Dendritic cell treated with granulocyte-macrophage colony-stimulating factor and Interleukin-4, amounts not matched to agents 40 ng/mL and 50 ng/mL, for 4 days (primary cell): ENCODE data around the gene MRPL21.
A peak's percentile ranks its signal among the peaks of the same experiment; 100 is the strongest.

Source experiments
- H3K27ac Mint-ChIP-seq: one replicate; pipeline ENCODE4 v1.8.0; 2022; ENCODE audit warnings: mild to moderate bottlenecking, mixed read lengths
- H3K27me3 Mint-ChIP-seq: one replicate; pipeline ENCODE4 v1.8.0; 2022; ENCODE audit warnings: mild to moderate bottlenecking, mixed read lengths
- H3K36me3 Mint-ChIP-seq: one replicate; pipeline ENCODE4 v1.8.0; 2022; ENCODE audit warnings: low read depth, mixed read lengths
- H3K4me1 Mint-ChIP-seq: one replicate; pipeline ENCODE4 v1.8.0; 2022; ENCODE audit warnings: low read depth, mixed read lengths
- H3K4me3 Mint-ChIP-seq: one replicate; pipeline ENCODE4 v1.8.0; 2022; ENCODE audit warnings: mild to moderate bottlenecking, moderate library complexity, mixed read lengths
- H3K9me3 Mint-ChIP-seq: one replicate; pipeline ENCODE4 v1.8.0; 2022; ENCODE audit warnings: mixed read lengths
- intact Hi-C: fragments of 100-400 bp; cut with micrococcal nuclease; formaldehyde crosslinking; loops from one replicate; pipeline ENCODE4 v1.15.0; 2022

The MRPL21 gene

GRCh38 chr11:68903288-68904247 lies at the start of gene MRPL21, which contains the start of gene IGHMBP2:
Gene MRPL21 (minus strand): TSS chr11:68903832. CDS start chr11:68903810, 22 bp downstream.
Gene IGHMBP2 (plus strand): TSS chr11:68903891. CDS start chr11:68903953, 62 bp downstream.
- Mint-ChIP-seq H3K4me3 (peak within 1 kb of the TSS; percentile 90), H3K36me3 (peaks cover 68% of the 10 kb centered on the region), H3K27ac (peak within 1 kb of the TSS; percentile 88), H3K9me3 (no peaks in the 10 kb centered on the region), H3K4me1 (peaks cover 33% of the 10 kb centered on the region), H3K27me3 (no peaks in the 10 kb centered on the region)
- intact Hi-C loops: loop anchor here (10.0 kb wide), 1 partner anchor 181 kb away; no protein-coding TSS in a partner anchor

DNA sequence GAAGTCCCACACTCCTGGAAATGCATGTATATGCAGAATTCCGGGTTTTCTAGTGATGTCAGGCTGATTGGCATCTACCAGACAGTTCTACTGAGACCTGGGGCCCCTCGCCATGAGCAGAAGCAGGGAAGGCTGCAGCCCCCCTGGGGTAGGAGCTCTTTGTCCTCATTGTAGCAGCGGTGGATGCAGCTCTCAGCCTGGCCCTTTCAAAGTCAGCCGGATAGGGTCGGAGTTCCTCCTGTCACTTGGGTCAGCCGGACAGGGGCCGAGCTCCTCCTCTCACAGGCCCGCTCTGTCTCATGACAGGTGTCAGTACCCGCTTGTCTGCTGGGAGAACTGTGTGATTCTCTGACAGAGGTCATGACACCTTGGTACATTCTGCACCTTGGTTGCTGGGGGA lies 47.1 kb upstream of the MRPL21 start:
- Mint-ChIP-seq H3K27ac (no peak overlapping the region), H3K36me3 (no peaks in the 10 kb centered on the region), H3K4me3 (no peak overlapping the region), H3K9me3 (no peaks in the 10 kb centered on the region), H3K27me3 (peaks cover 26% of the 10 kb centered on the region), H3K4me1 (peaks cover 39% of the 10 kb centered on the region)
- intact Hi-C loops: no loop called here

DNA sequence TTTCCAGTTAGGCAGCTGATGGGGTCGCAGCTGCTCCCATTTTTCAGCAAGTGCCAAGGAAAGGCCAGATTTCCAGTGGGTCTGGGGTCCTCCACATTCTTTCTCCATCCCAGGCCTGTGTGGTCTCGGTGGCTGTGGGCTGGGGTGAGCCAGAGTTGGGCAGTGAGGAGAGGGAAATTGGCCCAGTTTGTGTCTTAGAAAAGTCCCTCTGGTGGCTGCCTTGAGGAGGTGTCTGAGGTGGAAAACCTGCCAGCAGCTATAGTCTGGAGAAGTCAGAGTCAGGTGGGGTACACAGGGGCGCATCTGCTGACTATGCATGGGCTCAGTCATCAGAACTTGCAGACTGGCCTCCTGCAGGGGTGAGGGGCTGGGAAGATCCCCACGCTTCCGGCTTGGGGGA lies 46.6 kb upstream of the MRPL21 start:
- H3K36me3 Mint-ChIP-seq: no peaks in the 10 kb centered on the region
- H3K9me3 Mint-ChIP-seq: no peaks in the 10 kb centered on the region
- H3K4me1 Mint-ChIP-seq: peaks cover 38% of the 10 kb centered on the region
- H3K27ac Mint-ChIP-seq: no peak overlapping the region
- no peak overlapping the region for H3K4me3 Mint-ChIP-seq
- intact Hi-C loops: no loop called here
- peaks cover 26% of the 10 kb centered on the region for H3K27me3 Mint-ChIP-seq

GRCh38 chr11:68948935-68949334 lies 45.3 kb upstream of the MRPL21 start:
- Mint-ChIP-seq H3K9me3 (no peaks in the 10 kb centered on the region), H3K4me1 (peaks cover 34% of the 10 kb centered on the region), H3K4me3 (no peak overlapping the region), H3K27ac (no peak overlapping the region), H3K36me3 (no peaks in the 10 kb centered on the region), H3K27me3 (peaks cover 17% of the 10 kb centered on the region)
- intact Hi-C loops: no loop called here

- Mint-ChIP-seq H3K4me1 (peaks cover 38% of the 10 kb centered on the region), H3K27ac (no peak overlapping the region), H3K36me3 (no peaks in the 10 kb centered on the region), H3K27me3 (peaks cover 16% of the 10 kb centered on the region), H3K4me3 (no peak overlapping the region), H3K9me3 (no peaks in the 10 kb centered on the region)
- intact Hi-C loops: no loop called here
These were observed 44.9 kb upstream of the MRPL21 start for GRCh38 chr11:68948496-68948895.

- no peaks in the 10 kb centered on the region for H3K9me3 Mint-ChIP-seq
- peaks cover 52% of the 10 kb centered on the region for H3K4me1 Mint-ChIP-seq
- H3K27me3 Mint-ChIP-seq: peaks cover 16% of the 10 kb centered on the region
- H3K27ac Mint-ChIP-seq: peak overlapping the region; percentile 28
- intact Hi-C loops: no loop called here
- H3K4me3 Mint-ChIP-seq: no peak overlapping the region
- peaks cover 2% of the 10 kb centered on the region for H3K36me3 Mint-ChIP-seq
These were observed 43.5 kb upstream of the MRPL21 start for GRCh38 chr11:68947151-68947550.

GRCh38 chr11:68946416-68947090 lies 42.9 kb upstream of the MRPL21 start:
- H3K27ac Mint-ChIP-seq: peak overlapping the region; percentile 28
- peaks cover 16% of the 10 kb centered on the region for H3K27me3 Mint-ChIP-seq
- H3K4me1 Mint-ChIP-seq: peaks cover 57% of the 10 kb centered on the region
- H3K36me3 Mint-ChIP-seq: peaks cover 7% of the 10 kb centered on the region
- intact Hi-C loops: no loop called here
- H3K9me3 Mint-ChIP-seq: no peaks in the 10 kb centered on the region
- no peak overlapping the region for H3K4me3 Mint-ChIP-seq

- Mint-ChIP-seq H3K36me3 (peaks cover 41% of the 10 kb centered on the region), H3K27me3 (peaks cover 4% of the 10 kb centered on the region), H3K27ac (peak overlapping the region; percentile 81), H3K4me3 (no peak overlapping the region), H3K4me1 (peaks cover 76% of the 10 kb centered on the region), H3K9me3 (no peaks in the 10 kb centered on the region)
- intact Hi-C loops: loop anchor here (5.0 kb wide), 1 partner anchor 104 kb away; the partner anchor contains the start of gene TPCN2
These were observed 39.2 kb upstream of the MRPL21 start for GRCh38 chr11:68942751-68943271.

DNA sequence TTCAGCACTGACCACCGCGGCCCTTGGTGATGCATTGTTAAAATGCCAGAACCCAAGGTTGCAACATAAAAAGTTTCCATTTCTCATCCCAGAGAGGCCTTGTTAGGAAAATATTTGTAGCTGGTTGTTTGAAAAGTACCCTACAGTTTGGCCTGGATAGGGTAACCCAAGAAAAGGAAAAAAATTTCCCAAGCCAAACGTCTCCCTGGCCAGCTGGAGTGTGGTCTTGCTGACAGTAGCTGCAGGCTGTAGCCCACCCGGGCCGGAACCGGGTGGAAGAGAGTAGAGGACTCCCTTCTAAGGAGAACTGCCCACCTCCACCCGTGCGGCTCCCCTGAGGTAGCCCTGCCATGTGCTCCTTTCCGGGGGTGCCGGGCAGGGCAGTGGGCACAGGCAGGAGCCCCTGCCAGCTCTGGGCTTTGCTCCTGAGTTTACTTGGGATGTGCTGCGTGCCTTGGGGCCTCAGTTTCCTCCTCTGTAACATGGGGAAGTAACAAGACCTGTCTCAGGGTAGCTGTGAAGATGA lies 38.5 kb upstream of the MRPL21 start:
- intact Hi-C loops: loop anchor here (5.0 kb wide), 1 partner anchor 105 kb away; the partner anchor contains the start of gene TPCN2
- H3K27ac Mint-ChIP-seq: peak overlapping the region; percentile 81
- H3K27me3 Mint-ChIP-seq: peaks cover 4% of the 10 kb centered on the region
- H3K36me3 Mint-ChIP-seq: peaks cover 47% of the 10 kb centered on the region
- no peak overlapping the region for H3K4me3 Mint-ChIP-seq
- H3K9me3 Mint-ChIP-seq: no peaks in the 10 kb centered on the region
- H3K4me1 Mint-ChIP-seq: peaks cover 73% of the 10 kb centered on the region

GRCh38 chr11:68941324-68942094 lies 37.9 kb upstream of the MRPL21 start:
- Mint-ChIP-seq H3K4me1 (peaks cover 66% of the 10 kb centered on the region), H3K4me3 (no peak overlapping the region), H3K27me3 (no peaks in the 10 kb centered on the region), H3K36me3 (peaks cover 54% of the 10 kb centered on the region), H3K9me3 (no peaks in the 10 kb centered on the region), H3K27ac (no peak overlapping the region)
- intact Hi-C loops: loop anchor here (5.0 kb wide), 1 partner anchor 106 kb away; the partner anchor contains the start of gene TPCN2

- H3K4me3 Mint-ChIP-seq: no peak overlapping the region
- no peaks in the 10 kb centered on the region for H3K27me3 Mint-ChIP-seq
- peaks cover 61% of the 10 kb centered on the region for H3K36me3 Mint-ChIP-seq
- intact Hi-C loops: loop anchor here (5.0 kb wide), 1 partner anchor 107 kb away; the partner anchor contains the start of gene TPCN2
- H3K27ac Mint-ChIP-seq: no peak overlapping the region
- peaks cover 60% of the 10 kb centered on the region for H3K4me1 Mint-ChIP-seq
- H3K9me3 Mint-ChIP-seq: no peaks in the 10 kb centered on the region
These were observed 37.2 kb upstream of the MRPL21 start for GRCh38 chr11:68940651-68941323.

GRCh38 chr11:68939583-68940555 lies 36.2 kb upstream of the MRPL21 start:
- no peaks in the 10 kb centered on the region for H3K9me3 Mint-ChIP-seq
- H3K27me3 Mint-ChIP-seq: no peaks in the 10 kb centered on the region
- intact Hi-C loops: loop anchor here (5.0 kb wide), 1 partner anchor 107 kb away; the partner anchor contains the start of gene TPCN2
- peaks cover 70% of the 10 kb centered on the region for H3K36me3 Mint-ChIP-seq
- H3K27ac Mint-ChIP-seq: peak overlapping the region; percentile 23
- no peak overlapping the region for H3K4me3 Mint-ChIP-seq
- H3K4me1 Mint-ChIP-seq: peaks cover 55% of the 10 kb centered on the region
